K562 (cell line): ENCODE results near the gene BAG2. TPM values are rescaled to one million over a fixed set of nuclear protein-coding genes. Genes with fewer than 3 reads are reported as not detected.

Experiments used
- GATA2 ChIP-seq: sonication (generic); formaldehyde crosslinking; IDR thresholded peaks from 2 replicates; pipeline ENCODE4 v1.4.0; 2020; ENCODE audit warnings: mild to moderate bottlenecking, missing genetic modification reagents
- GTF3C2 ChIP-seq: IDR thresholded peaks from 3 replicates; pipeline ENCODE4 v1.6.1; 2011; ENCODE audit warnings: borderline replicate concordance, mild to moderate bottlenecking, moderate library complexity; ENCODE audit not compliant: insufficient read length; ENCODE audit errors: extremely low read depth
- NBN ChIP-seq: fragments of 450-650 bp; IDR thresholded peaks from 2 replicates; pipeline ENCODE4 v1.6.1; 2016; ENCODE audit warnings: low read depth, mild to moderate bottlenecking
- ZBTB33 ChIP-seq: sonication (generic); formaldehyde crosslinking; IDR thresholded peaks from 2 replicates; pipeline ENCODE4 v1.8.1; 2023; ENCODE audit warnings: mild to moderate bottlenecking, missing genetic modification reagents
- polyA plus RNA-seq, 8 experiments: library from polyadenylated mRNA; depleted of rRNA in 4 of 8; stranded (reverse) in 5 of 8; unstranded in 3 of 8; fragments of >200 nt; fragmentation: Nextera tagmentation in 2 of 8; fragmentation: Illumina TruSeq in 1 of 8; extraction: Ambion mirVana in 2 of 8; extraction: Trizol in 1 of 8; gene quantifications; 2 replicates each; pipeline versions ENCODE4 v1.2.1 to v1.2.3, GENCODE V29; 2011 to 2014; ENCODE audit warnings: inconsistent platforms in 1 of 8, missing spikeins in 1 of 8
- total RNA-seq, 7 experiments: library from RNA; depleted of rRNA in 6 of 7; stranded (reverse); fragments of >200 nt in 6 of 7; fragmentation: Illumina TruSeq in 2 of 7; extraction: Trizol in 2 of 7; gene quantifications; 2 replicates each; pipeline versions ENCODE4 v1.2.1 to v1.2.3, GENCODE V29; 2011 to 2021; ENCODE audit warnings: low replicate concordance in 1 of 7

The BAG2 gene
- total and polyA plus RNA-seq, 9 of the 15 experiments (the other 6 are each of a cell fraction or from before 2014, with no cell fraction given): 12.8 to 20.7 (median 17.6) TPM

GRCh38 chr6:57222743-57223077, 50.6 kb downstream of the BAG2 start (continued):
- no peak for TF ChIP-seq ZBTB33 (CRISPR knock-in tag)
- TF ChIP-seq NBN: no peak
- TF ChIP-seq GATA2 (CRISPR knock-in tag): no peak
- TF ChIP-seq GTF3C2: no peak
